OCI-LY7 (cell line): ENCODE data around the gene SLC5A4. TPM values are rescaled to one million over a fixed set of nuclear protein-coding genes. Genes with fewer than 3 reads are reported as not detected.
"Not testable (repeated sequence)": the region's sequence is repeated elsewhere in the genome, so short reads cannot be mapped to it uniquely, and the experiment has no call there.

ENCODE experiments used
- BruUV-seq: library from RNA; stranded (reverse); fragments of 400-500 nt; replicated peaks from 2 replicates; lab custom pipeline; 2021; lab: Mats Ljungman, UMichigan
- CTCF ChIA-PET: fragments of 300-600 bp; sonication (Branson Sonifier 250); formaldehyde crosslinking; loops from one replicate; lab custom pipeline; 2022; ENCODE audit warnings: antibody characterized with exemption; ENCODE audit not compliant: unreplicated experiment; lab: Charles Lee
- POLR2A ChIA-PET: fragments of 300-600 bp; sonication (Branson Sonifier 250); formaldehyde crosslinking; loops from one replicate; lab custom pipeline; 2022; ENCODE audit warnings: antibody characterized with exemption; lab: Charles Lee
- DNase-seq: peaks from one replicate; pipeline ENCODE4 v3.0.0-alpha.2; 2015; ENCODE audit warnings: low spot score
- H2AFZ ChIP-seq: fragments of 200-600 bp; sonication (generic), shearing (Covaris generic); 2 replicates; pipeline ENCODE4 v1.6.1; 2014; ENCODE audit warnings: mild to moderate bottlenecking, antibody characterized with exemption, low read length, moderate library complexity
- H3K27ac ChIP-seq: fragments of 200-600 bp; sonication (generic); 2 replicates; pipeline ENCODE4 v1.5.1; 2014; ENCODE audit warnings: mixed run types, low read depth, mild to moderate bottlenecking, moderate library complexity, low read length, inconsistent platforms; ENCODE audit not compliant: poor library complexity, severe bottlenecking
- H3K36me3 ChIP-seq: fragments of 200-600 bp; sonication (generic); 2 replicates; pipeline ENCODE4 v1.6.1; 2014; ENCODE audit warnings: mild to moderate bottlenecking, antibody characterized with exemption, low read length, moderate library complexity, mixed read lengths; ENCODE audit not compliant: insufficient read depth
- H3K4me1 ChIP-seq: fragments of 200-600 bp; sonication (generic); 2 replicates; pipeline ENCODE4 v1.5.1; 2014; ENCODE audit warnings: mild to moderate bottlenecking, low read length; ENCODE audit not compliant: insufficient read depth, poor library complexity, severe bottlenecking
- H3K4me2 ChIP-seq: fragments of 200-600 bp; sonication (generic); 2 replicates; pipeline ENCODE4 v1.6.1; 2014; ENCODE audit warnings: mild to moderate bottlenecking, low read length
- H3K4me3 ChIP-seq: fragments of 200-600 bp; sonication (generic); 2 replicates; pipeline ENCODE4 v1.5.1; 2014; ENCODE audit warnings: mild to moderate bottlenecking, low read depth, low read length; ENCODE audit not compliant: poor library complexity, severe bottlenecking
- H3K79me2 ChIP-seq: fragments of 200-600 bp; sonication (generic); 2 replicates; pipeline ENCODE4 v1.6.1; 2016; ENCODE audit warnings: low read depth, mild to moderate bottlenecking, low read length, moderate library complexity, mixed read lengths; ENCODE audit not compliant: insufficient read depth
- H3K9me2 ChIP-seq: fragments of 200-600 bp; sonication (generic); 2 replicates; pipeline ENCODE4 v1.6.1; 2016; ENCODE audit warnings: mild to moderate bottlenecking, low read length, mixed read lengths; ENCODE audit not compliant: insufficient read depth
- H3K9me3 ChIP-seq: fragments of 200-600 bp; sonication (generic); 2 replicates; pipeline ENCODE4 v1.6.1; 2014; ENCODE audit warnings: mild to moderate bottlenecking, mixed run types, low read length, mixed read lengths
- H4K20me1 ChIP-seq: fragments of 200-600 bp; sonication (generic); 2 replicates; pipeline ENCODE4 v1.6.1; 2014; ENCODE audit warnings: mild to moderate bottlenecking, antibody characterized with exemption, low read length, moderate library complexity, mixed read lengths; ENCODE audit not compliant: insufficient read depth
- EZH2phosphoT487 ChIP-seq: fragments of 200-600 bp; sonication (generic); IDR thresholded peaks from 2 replicates; pipeline ENCODE4 v1.6.1; 2018; ENCODE audit warnings: low read depth, borderline replicate concordance, mild to moderate bottlenecking, mixed run types, antibody characterized with exemption, low read length, moderate library complexity, mixed read lengths
- intact Hi-C: fragments of 100-400 bp; cut with micrococcal nuclease; formaldehyde crosslinking; loops from one replicate; pipeline ENCODE4 v1.10.0; 2022; ENCODE audit not compliant: unreplicated experiment
- total RNA-seq, 2 experiments: library from RNA; depleted of rRNA in 1 of 2; stranded (reverse); fragments of >200 nt in 1 of 2; shearing (Covaris generic) in 1 of 2; gene quantifications; 2 replicates each; pipeline ENCODE4 v1.2.3, GENCODE V29; 2014 to 2022
- TF ChIP-seq, protein P1 (sequence below): fragments of 200-600 bp; sonication (generic); conservative IDR thresholded peaks from 2 replicates; pipeline ENCODE4 v1.5.1; 2014; ENCODE audit warnings: mild to moderate bottlenecking, antibody characterized with exemption, low read length, moderate library complexity, mixed read lengths

SLC5A4 gene
- total RNA-seq, 2 experiments from 2014 or later = not detected

DNA sequence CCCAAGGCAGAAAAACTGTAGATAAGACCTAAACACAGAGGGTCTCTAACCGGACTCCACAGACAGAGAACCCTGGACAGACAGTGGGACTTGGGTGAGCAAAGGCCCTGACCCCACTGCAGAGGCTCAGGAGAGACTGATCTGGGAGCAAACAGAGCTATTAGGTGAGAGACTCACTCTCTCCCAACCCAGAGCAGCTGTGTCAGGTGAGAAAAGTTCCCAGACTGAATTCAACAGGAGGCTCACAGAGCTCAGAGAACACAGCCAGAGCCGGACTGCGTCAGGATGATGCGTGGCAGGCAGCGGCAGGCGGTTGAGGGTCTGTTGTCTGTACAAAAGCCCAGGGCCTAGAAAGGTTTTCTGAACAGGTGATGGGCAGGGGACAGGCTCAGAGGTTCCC lies 55.8 kb downstream of the SLC5A4 start:
- H3K4me2 ChIP-seq = no peak overlapping the region
- POLR2A ChIA-PET = no interaction called here
- no peaks in the 10 kb centered on the region for H3K79me2 ChIP-seq
- H3K9me2 ChIP-seq = no peaks in the 10 kb centered on the region
- H3K27ac ChIP-seq = no peak overlapping the region
- no peaks in the 10 kb centered on the region for H3K4me1 ChIP-seq
- intact Hi-C loops = no loop called here
- CTCF ChIA-PET = no interaction called here
- H4K20me1 ChIP-seq = no peaks in the 10 kb centered on the region
- no peak overlapping the region for H2AFZ ChIP-seq
- no peak for TF ChIP-seq EZH2phosphoT487
- TF ChIP-seq, protein P1, sequence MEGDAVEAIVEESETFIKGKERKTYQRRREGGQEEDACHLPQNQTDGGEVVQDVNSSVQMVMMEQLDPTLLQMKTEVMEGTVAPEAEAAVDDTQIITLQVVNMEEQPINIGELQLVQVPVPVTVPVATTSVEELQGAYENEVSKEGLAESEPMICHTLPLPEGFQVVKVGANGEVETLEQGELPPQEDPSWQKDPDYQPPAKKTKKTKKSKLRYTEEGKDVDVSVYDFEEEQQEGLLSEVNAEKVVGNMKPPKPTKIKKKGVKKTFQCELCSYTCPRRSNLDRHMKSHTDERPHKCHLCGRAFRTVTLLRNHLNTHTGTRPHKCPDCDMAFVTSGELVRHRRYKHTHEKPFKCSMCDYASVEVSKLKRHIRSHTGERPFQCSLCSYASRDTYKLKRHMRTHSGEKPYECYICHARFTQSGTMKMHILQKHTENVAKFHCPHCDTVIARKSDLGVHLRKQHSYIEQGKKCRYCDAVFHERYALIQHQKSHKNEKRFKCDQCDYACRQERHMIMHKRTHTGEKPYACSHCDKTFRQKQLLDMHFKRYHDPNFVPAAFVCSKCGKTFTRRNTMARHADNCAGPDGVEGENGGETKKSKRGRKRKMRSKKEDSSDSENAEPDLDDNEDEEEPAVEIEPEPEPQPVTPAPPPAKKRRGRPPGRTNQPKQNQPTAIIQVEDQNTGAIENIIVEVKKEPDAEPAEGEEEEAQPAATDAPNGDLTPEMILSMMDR = no peak
- no peaks in the 10 kb centered on the region for H3K9me3 ChIP-seq
- BruUV-seq = no TSS peak
- DNase-seq = no peak
- H3K36me3 ChIP-seq = no peaks in the 10 kb centered on the region
- no peak overlapping the region for H3K4me3 ChIP-seq

DNA sequence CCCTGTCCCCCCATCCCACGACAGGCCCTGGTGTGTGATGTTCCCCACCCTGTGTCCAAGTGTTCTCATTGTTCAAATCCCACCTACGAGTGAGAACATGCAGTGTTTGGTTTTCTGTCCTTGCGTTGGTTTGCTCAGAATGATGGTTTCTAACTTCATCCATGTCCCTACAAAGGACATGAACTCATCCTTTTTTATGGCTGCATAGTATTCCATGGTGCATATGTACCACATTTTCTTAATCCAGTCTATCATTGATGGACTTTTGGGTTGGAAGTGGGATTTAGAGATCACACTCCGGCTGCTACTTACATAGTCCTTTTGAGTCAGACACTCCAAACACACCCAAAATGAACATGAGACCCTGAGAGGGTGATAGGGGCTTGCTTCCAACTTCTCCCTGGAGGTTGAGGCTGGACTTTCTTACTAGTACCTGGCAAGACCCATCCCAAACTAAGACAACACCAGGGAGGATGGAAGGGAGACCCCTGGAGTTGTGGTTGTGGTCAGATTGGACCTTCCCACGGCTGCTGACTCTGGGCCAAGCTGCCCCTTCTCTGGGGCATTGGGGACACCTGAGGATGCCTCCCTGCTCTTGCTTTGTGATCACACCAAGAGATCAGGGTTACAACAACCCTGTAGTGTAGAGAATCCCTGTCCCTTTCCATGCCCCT lies 57.5 kb downstream of the SLC5A4 start:
- intact Hi-C loops = not testable (repeated sequence)

DNA sequence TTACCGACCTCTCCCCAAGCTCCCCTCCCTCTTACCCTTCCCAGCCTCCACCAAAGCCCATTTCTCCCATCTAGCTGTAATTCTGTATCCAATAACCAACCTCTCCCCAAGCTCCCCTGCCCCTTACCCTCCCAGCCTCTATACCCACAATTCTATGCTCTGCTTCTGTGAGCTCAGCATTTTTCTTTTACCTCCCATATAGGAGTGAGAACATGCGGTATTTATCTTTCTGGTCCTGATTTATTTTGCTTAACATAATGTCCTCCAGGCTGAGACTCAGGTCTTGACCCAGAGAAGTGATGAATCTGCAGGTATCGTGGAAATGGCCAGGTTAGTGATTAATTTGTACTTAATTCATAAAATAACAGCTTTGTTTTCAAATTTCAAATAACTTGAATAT lies 59.2 kb downstream of the SLC5A4 start:
- H3K4me3 ChIP-seq, H3K9me3 ChIP-seq, POLR2A ChIA-PET, BruUV-seq, DNase-seq, H3K27ac ChIP-seq, H3K79me2 ChIP-seq, H3K4me2 ChIP-seq, H4K20me1 ChIP-seq, intact Hi-C loops, H3K4me1 ChIP-seq, H2AFZ ChIP-seq, H3K36me3 ChIP-seq, CTCF ChIA-PET, H3K9me2 ChIP-seq: not testable (repeated sequence)

More for the DNA sequence above, 57.5 kb downstream of the SLC5A4 start:
- CTCF ChIA-PET, H3K4me3 ChIP-seq, DNase-seq, H3K9me2 ChIP-seq, H3K4me1 ChIP-seq, H3K79me2 ChIP-seq, H3K36me3 ChIP-seq, POLR2A ChIA-PET, H2AFZ ChIP-seq, H3K9me3 ChIP-seq, H3K27ac ChIP-seq, H4K20me1 ChIP-seq, BruUV-seq, H3K4me2 ChIP-seq: not testable (repeated sequence)

DNA sequence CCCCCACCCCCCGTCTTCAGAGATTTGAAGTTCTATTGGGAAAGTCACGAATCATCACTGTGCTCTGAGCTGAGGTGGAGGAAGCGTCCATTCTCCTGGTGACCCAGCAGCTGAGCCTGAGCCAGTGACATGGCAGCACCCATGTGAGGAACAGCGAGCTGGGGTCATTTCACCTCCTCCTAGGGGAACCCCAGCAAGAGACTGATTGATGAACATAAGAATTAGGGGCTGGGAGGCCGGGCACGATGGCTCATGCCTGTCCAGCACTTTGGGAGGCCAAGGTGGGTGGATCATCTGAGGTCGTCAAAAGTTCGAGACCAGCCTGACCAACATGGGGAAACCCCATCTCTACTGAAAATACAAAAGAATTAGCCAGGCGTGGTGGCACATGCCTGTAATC lies 61.8 kb downstream of the SLC5A4 start:
- H2AFZ ChIP-seq, H3K4me3 ChIP-seq, H3K9me2 ChIP-seq, BruUV-seq, H4K20me1 ChIP-seq, H3K79me2 ChIP-seq, H3K27ac ChIP-seq, H3K4me2 ChIP-seq, intact Hi-C loops, H3K4me1 ChIP-seq, POLR2A ChIA-PET, H3K36me3 ChIP-seq, H3K9me3 ChIP-seq, DNase-seq, CTCF ChIA-PET: not testable (repeated sequence)

DNA sequence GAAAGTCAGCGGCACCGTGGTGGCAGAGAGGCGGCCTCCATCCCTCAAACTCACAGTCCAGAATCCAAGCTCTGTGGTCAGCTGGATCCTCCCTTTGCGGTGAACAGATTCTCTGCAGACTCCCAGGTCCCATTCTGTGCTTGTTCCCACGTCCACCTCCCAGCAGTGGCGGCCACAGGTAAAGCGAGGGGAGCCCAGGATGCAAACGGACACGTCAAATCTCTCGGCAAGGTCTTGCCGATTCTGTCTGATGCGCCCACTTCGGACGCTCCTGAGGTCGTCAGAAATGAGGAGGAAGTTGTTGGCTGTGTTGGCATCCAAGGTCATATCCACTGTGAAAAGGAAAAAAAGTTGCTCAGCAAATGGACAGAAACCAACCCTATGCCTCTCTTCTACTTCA lies 64.1 kb downstream of the SLC5A4 start:
- H3K27ac ChIP-seq, H4K20me1 ChIP-seq, H3K79me2 ChIP-seq, H3K4me3 ChIP-seq, POLR2A ChIA-PET, BruUV-seq, CTCF ChIA-PET, H3K36me3 ChIP-seq, DNase-seq, H3K4me2 ChIP-seq, H3K9me2 ChIP-seq, H3K4me1 ChIP-seq, H2AFZ ChIP-seq, intact Hi-C loops, H3K9me3 ChIP-seq: not testable (repeated sequence)
